SK-N-SH (cell line): ENCODE data around the gene MYMX. TPM values are rescaled to one million over a fixed set of nuclear protein-coding genes. Genes with fewer than 3 reads are reported as not detected.
A peak's percentile ranks its signal among the peaks of the same experiment; 100 is the strongest.

Experiments
- CTCF ChIA-PET: fragments of 300-600, 350-600 bp; formaldehyde crosslinking; extraction: SDS; loops from one replicate; lab custom pipeline; 2021; lab: Yijun Ruan, JAX
- POLR2A ChIA-PET: fragments of 350-600 bp; sonication (Branson Sonifier 250); formaldehyde crosslinking; extraction: SDS; loops from one replicate; lab custom pipeline; 2020; ENCODE audit warnings: antibody characterized with exemption, inconsistent platforms; lab: Yijun Ruan, JAX
- DNase-seq: peaks from one replicate; pipeline ENCODE4 v3.0.0; 2012
- H2AFZ ChIP-seq: fragments of 200-600 bp; sonication (generic); 2 replicates; pipeline ENCODE4 v1.8.1; 2016; ENCODE audit warnings: antibody characterized with exemption, mild to moderate bottlenecking, low read depth
- H3F3A ChIP-seq: fragments of 200-600 bp; sonication (generic); replicated peaks from 2 replicates; pipeline ENCODE3; 2016; ENCODE audit warnings: antibody characterized with exemption, mild to moderate bottlenecking; ENCODE audit not compliant: insufficient read depth
- H3K27ac ChIP-seq, 2 experiments: fragments of 200-500 bp in 1 of 2; fragments of 200-600 bp in 1 of 2; sonication (Bioruptor generic) in 1 of 2; sonication (generic), shearing (Covaris generic) in 1 of 2; 2 replicates each; pipeline versions ENCODE4 v1.5.1 to v1.6.1; 2014 to 2016; ENCODE audit warnings: low read depth in 2 of 2, inconsistent platforms in 1 of 2, low read length in 1 of 2, mild to moderate bottlenecking in 1 of 2, mixed read lengths in 1 of 2
- H3K27me3 ChIP-seq: fragments of 200-600 bp; sonication (generic), shearing (Covaris generic); 2 replicates; pipeline ENCODE4 v1.6.1; 2016; ENCODE audit warnings: mixed run types; ENCODE audit not compliant: insufficient read depth
- H3K36me3 ChIP-seq, 2 experiments: fragments of 200-500 bp in 1 of 2; fragments of 200-600 bp in 1 of 2; sonication (Bioruptor generic) in 1 of 2; sonication (generic) in 1 of 2; replicated peaks in 1 of 2; 2 replicates each; pipeline versions ENCODE3 to v1.5.1; 2014 to 2016; ENCODE audit warnings: low read length in 1 of 2, mild to moderate bottlenecking in 1 of 2; ENCODE audit not compliant: insufficient read depth in 2 of 2, control insufficient read depth in 1 of 2
- H3K4me1 ChIP-seq, 2 experiments: fragments of 200-500 bp in 1 of 2; fragments of 200-600 bp in 1 of 2; sonication (Bioruptor generic) in 1 of 2; sonication (generic), shearing (Covaris generic) in 1 of 2; 2 replicates each; pipeline versions ENCODE4 v1.5.1 to v1.6.1; 2014 to 2016; ENCODE audit warnings: low read depth in 1 of 2, low read length in 1 of 2, mixed run types in 1 of 2; ENCODE audit not compliant: insufficient read depth in 2 of 2, control insufficient read depth in 1 of 2
- H3K4me2 ChIP-seq: fragments of 200-600 bp; sonication (generic), shearing (Covaris generic); 2 replicates; pipeline ENCODE4 v1.6.1; 2017; ENCODE audit warnings: mixed run types
- H3K4me3 ChIP-seq, 2 experiments: fragments of 200-500 bp in 1 of 2; fragments of 200-600 bp in 1 of 2; sonication (Bioruptor generic) in 1 of 2; sonication (generic), shearing (Covaris generic) in 1 of 2; 2 replicates each; pipeline versions ENCODE4 v1.5.1 to v1.8.1; 2014 to 2016; ENCODE audit warnings: low read depth in 2 of 2, inconsistent platforms in 1 of 2, low read length in 1 of 2, mild to moderate bottlenecking in 1 of 2, mixed read lengths in 1 of 2, moderate library complexity in 1 of 2
- H3K79me2 ChIP-seq: fragments of 200-600 bp; sonication (generic); 2 replicates; pipeline ENCODE4 v1.8.1; 2017; ENCODE audit warnings: mild to moderate bottlenecking; ENCODE audit not compliant: insufficient read depth
- H3K9ac ChIP-seq: fragments of 200-600 bp; sonication (generic); 2 replicates; pipeline ENCODE4 v1.6.1; 2017; ENCODE audit warnings: mixed run types
- H3K9me2 ChIP-seq: fragments of 200-600 bp; sonication (generic); 2 replicates; pipeline ENCODE4 v1.6.1; 2017; ENCODE audit warnings: mixed run types
- H3K9me3 ChIP-seq: fragments of 200-600 bp; sonication (generic); 2 replicates; pipeline ENCODE4 v1.6.1; 2017; ENCODE audit warnings: mixed run types, mild to moderate bottlenecking, moderate library complexity
- H4K20me1 ChIP-seq: fragments of 200-600 bp; sonication (generic); 2 replicates; pipeline ENCODE4 v1.6.1; 2017; ENCODE audit warnings: mild to moderate bottlenecking, mixed run types; ENCODE audit not compliant: insufficient read depth
- CHD2 ChIP-seq: fragments of 150-350 bp; IDR thresholded peaks from 2 replicates; pipeline ENCODE4 v1.6.1; 2018; ENCODE audit warnings: low read length; ENCODE audit not compliant: partially characterized antibody
- ELF1 ChIP-seq: IDR thresholded peaks from 2 replicates; pipeline ENCODE4 v1.4.0; 2012
- EP300 ChIP-seq, 2 experiments: IDR thresholded peaks; 2 replicates each; pipeline versions ENCODE4 v1.4.0 to v1.6.1; 2012; ENCODE audit warnings: borderline replicate concordance in 1 of 2, low read depth in 1 of 2, low read length in 1 of 2
- EZH2phosphoT487 ChIP-seq: fragments of 200-600 bp; sonication (generic); IDR thresholded peaks from 2 replicates; pipeline ENCODE4 v1.6.1; 2017; ENCODE audit warnings: low read depth, mixed run types, mild to moderate bottlenecking, antibody characterized with exemption, moderate library complexity, borderline replicate concordance
- FOXJ3 ChIP-seq: sonication (generic); formaldehyde crosslinking; IDR thresholded peaks from 2 replicates; pipeline ENCODE4 v1.5.1; 2020; ENCODE audit warnings: mild to moderate bottlenecking, missing genetic modification reagents
- FOXM1 ChIP-seq: IDR thresholded peaks from 2 replicates; pipeline ENCODE4 v1.4.0; 2012; ENCODE audit warnings: low read depth, mild to moderate bottlenecking
- GABPA ChIP-seq: IDR thresholded peaks from 2 replicates; pipeline ENCODE4 v1.4.0; 2012; ENCODE audit warnings: low read depth, mild to moderate bottlenecking
- JUND ChIP-seq: IDR thresholded peaks from 2 replicates; pipeline ENCODE4 v1.4.0; 2012
- MXI1 ChIP-seq: IDR thresholded peaks from 2 replicates; pipeline ENCODE4 v1.6.1; 2012; ENCODE audit warnings: mild to moderate bottlenecking, low read depth, low read length, improper control_type of control experiment
- NRF1 ChIP-seq: IDR thresholded peaks from 2 replicates; pipeline ENCODE4 v1.6.1; 2012; ENCODE audit warnings: low read depth, mild to moderate bottlenecking, low read length
- POLR2AphosphoS5 ChIP-seq: IDR thresholded peaks from 2 replicates; pipeline ENCODE4 v1.6.1; 2012; ENCODE audit warnings: low read depth, low read length
- RAD21 ChIP-seq: IDR thresholded peaks from 2 replicates; pipeline ENCODE4 v1.6.1; 2012; ENCODE audit warnings: mild to moderate bottlenecking, low read length
- SIN3A ChIP-seq: IDR thresholded peaks from 2 replicates; pipeline ENCODE4 v1.6.1; 2012; ENCODE audit warnings: low read depth, mild to moderate bottlenecking, low read length, moderate library complexity, borderline replicate concordance
- TAF1 ChIP-seq: IDR thresholded peaks from 2 replicates; pipeline ENCODE4 v1.6.1; 2012; ENCODE audit warnings: low read depth, mild to moderate bottlenecking, low read length, moderate library complexity, borderline replicate concordance
- TCF12 ChIP-seq: IDR thresholded peaks from 2 replicates; pipeline ENCODE4 v1.4.0; 2012
- TEAD4 ChIP-seq: IDR thresholded peaks from 2 replicates; pipeline ENCODE4 v1.4.0; 2012; ENCODE audit warnings: mild to moderate bottlenecking, borderline replicate concordance; ENCODE audit not compliant: insufficient read depth
- YY1 ChIP-seq: IDR thresholded peaks from 2 replicates; pipeline ENCODE4 v1.4.0; 2012; ENCODE audit warnings: low read depth, mild to moderate bottlenecking
- WGBS: methylation state at CpG from one replicate; pipeline ENCODE4 v1.1.6; 2017; ENCODE audit warnings: low lambda C conversion rate; 5-methylcytosine and 5-hydroxymethylcytosine counted together
- polyA plus RNA-seq, 3 experiments: library from polyadenylated mRNA; depleted of rRNA; stranded (reverse); fragments of >200 nt; gene quantifications; 2 replicates each; pipeline ENCODE4 v1.2.3, GENCODE V29; 2012
- TF ChIP-seq, protein P1 (sequence below): IDR thresholded peaks from 2 replicates; pipeline ENCODE4 v1.4.0; 2012; ENCODE audit warnings: low read depth, borderline replicate concordance
- TF ChIP-seq, protein P2 (sequence below): IDR thresholded peaks from 2 replicates; pipeline ENCODE4; 2012
- TF ChIP-seq, protein P3 (sequence below): IDR thresholded peaks from 2 replicates; pipeline ENCODE4 v1.4.0; 2012; ENCODE audit warnings: low read depth

The MYMX gene
- polyA plus RNA-seq, 1 of the 3 experiments (the other 2 are of a cell fraction) = not detected

- peak overlapping the region in 1 of 2 experiments; percentile 98; a peak in 2 of 4 replicates for H3K27ac ChIP-seq
- H4K20me1 ChIP-seq = no peaks in the 10 kb centered on the region
- H3K9me3 ChIP-seq = no peaks in the 10 kb centered on the region
- WGBS = 88% methylated on average over 4 of the region's 4 CpGs
- peaks cover 17 to 60% of the 10 kb centered on the region in 2 experiments for H3K4me1 ChIP-seq
- no peaks in the 10 kb centered on the region for H3K36me3 ChIP-seq
- ChIA-PET POLR2A (interaction anchor here (1.2 to 4.7 kb wide), 5 partner anchors 13 to 48 kb away, joined by 3 to 49 read pairs (median 4); partner anchors contain the start of genes HSP90AB1 and SLC35B2), CTCF (interaction anchor here (0.6 to 13.7 kb wide), 20 partner anchors 9 to 138 kb away, joined by 3 to 224 read pairs (median 4); partner anchors contain the start of genes HSP90AB1 and SLC35B2)
- no peak overlapping the region for H3K4me3 ChIP-seq
- H3K9me2 ChIP-seq = no peaks in the 10 kb centered on the region
- no peak overlapping the region for H3K4me2 ChIP-seq
- no peaks in the 10 kb centered on the region for H3K27me3 ChIP-seq
- H3K79me2 ChIP-seq = peaks cover 7% of the 10 kb centered on the region; the same call in 1 of the 2 replicates
- H3K9ac ChIP-seq = no peak overlapping the region
- H3F3A ChIP-seq = peaks cover 7% of the 10 kb centered on the region
- TF ChIP-seq FOXJ3 = no peak
- TF ChIP-seq, protein P1, sequence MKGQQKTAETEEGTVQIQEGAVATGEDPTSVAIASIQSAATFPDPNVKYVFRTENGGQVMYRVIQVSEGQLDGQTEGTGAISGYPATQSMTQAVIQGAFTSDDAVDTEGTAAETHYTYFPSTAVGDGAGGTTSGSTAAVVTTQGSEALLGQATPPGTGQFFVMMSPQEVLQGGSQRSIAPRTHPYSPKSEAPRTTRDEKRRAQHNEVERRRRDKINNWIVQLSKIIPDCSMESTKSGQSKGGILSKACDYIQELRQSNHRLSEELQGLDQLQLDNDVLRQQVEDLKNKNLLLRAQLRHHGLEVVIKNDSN = no peak
- TF ChIP-seq, all 33 proteins: peak for 0
- no peak for DNase-seq
- no peak overlapping the region for H2AFZ ChIP-seq
Observed at GRCh38 chr6:44220913-44221290, 4.2 kb downstream of the MYMX start.

GRCh38 chr6:44221291-44221960 lies 4.7 kb downstream of the MYMX start:
- Histone ChIP-seq H3K79me2 (peaks cover 7% of the 10 kb centered on the region; the same call in 1 of the 2 replicates), H3F3A (peaks cover 7% of the 10 kb centered on the region), H3K36me3 (no peaks in the 10 kb centered on the region), H2AFZ (no peak overlapping the region), H4K20me1 (peaks cover 5% of the 10 kb centered on the region; the same call in 1 of the 2 replicates), H3K27ac (peak overlapping the region; percentile 52 to 98), H3K9me3 (no peaks in the 10 kb centered on the region), H3K4me1 (peaks cover 17 to 65% of the 10 kb centered on the region in 2 experiments), H3K9me2 (no peaks in the 10 kb centered on the region), H3K9ac (no peak overlapping the region), H3K4me2 (peak overlapping the region; percentile 82), H3K27me3 (no peaks in the 10 kb centered on the region), H3K4me3 (no peak overlapping the region; a peak in 1 of 4 replicates)
- ChIA-PET CTCF (interaction anchor here (0.6 to 13.7 kb wide), 22 partner anchors 8 to 138 kb away, joined by 3 to 224 read pairs (median 4); partner anchors contain the start of genes HSP90AB1 and SLC35B2), POLR2A (interaction anchor here (0.7 to 4.7 kb wide), 6 partner anchors 13 to 49 kb away, joined by 3 to 49 read pairs (median 4); partner anchors contain the start of genes HSP90AB1 and SLC35B2)
- 0% methylated on average over 4 of the region's 4 CpGs for WGBS
- DNase-seq = peak; percentile 90
- TF ChIP-seq CHD2 (peak; percentile 69), FOXM1 (no peak), NRF1 (no peak), POLR2AphosphoS5 (no peak), TAF1 (no peak), EZH2phosphoT487 (no peak), TCF12 (peak; percentile 54; the same call in 1 of the 2 replicates), ELF1 (no peak), RAD21 (peak; percentile 76), TEAD4 (no peak), EP300 (IDR thresholded peaks at IDR 0.05; ENCODE audit: borderline replicate concordance in 1 of 2, low read depth in 1 of 2, low read length in 1 of 2) (no peak), JUND (no peak), MXI1 (peak; percentile 88), YY1 (no peak), SIN3A (peak; percentile 41; the same call in 1 of the 2 replicates), GABPA (no peak)
- TF ChIP-seq, protein P1 = no peak
- TF ChIP-seq, protein P2, sequence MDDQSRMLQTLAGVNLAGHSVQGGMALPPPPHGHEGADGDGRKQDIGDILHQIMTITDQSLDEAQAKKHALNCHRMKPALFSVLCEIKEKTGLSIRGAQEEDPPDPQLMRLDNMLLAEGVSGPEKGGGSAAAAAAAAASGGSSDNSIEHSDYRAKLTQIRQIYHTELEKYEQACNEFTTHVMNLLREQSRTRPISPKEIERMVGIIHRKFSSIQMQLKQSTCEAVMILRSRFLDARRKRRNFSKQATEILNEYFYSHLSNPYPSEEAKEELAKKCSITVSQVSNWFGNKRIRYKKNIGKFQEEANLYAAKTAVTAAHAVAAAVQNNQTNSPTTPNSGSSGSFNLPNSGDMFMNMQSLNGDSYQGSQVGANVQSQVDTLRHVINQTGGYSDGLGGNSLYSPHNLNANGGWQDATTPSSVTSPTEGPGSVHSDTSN = no peak
- TF ChIP-seq, protein P3, sequence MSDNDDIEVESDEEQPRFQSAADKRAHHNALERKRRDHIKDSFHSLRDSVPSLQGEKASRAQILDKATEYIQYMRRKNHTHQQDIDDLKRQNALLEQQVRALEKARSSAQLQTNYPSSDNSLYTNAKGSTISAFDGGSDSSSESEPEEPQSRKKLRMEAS = 0 out of 2 replicates have a peak, but pooled peaks have one; percentile 18
